ENCODE measurements around the gene PDE1A.

DNA sequence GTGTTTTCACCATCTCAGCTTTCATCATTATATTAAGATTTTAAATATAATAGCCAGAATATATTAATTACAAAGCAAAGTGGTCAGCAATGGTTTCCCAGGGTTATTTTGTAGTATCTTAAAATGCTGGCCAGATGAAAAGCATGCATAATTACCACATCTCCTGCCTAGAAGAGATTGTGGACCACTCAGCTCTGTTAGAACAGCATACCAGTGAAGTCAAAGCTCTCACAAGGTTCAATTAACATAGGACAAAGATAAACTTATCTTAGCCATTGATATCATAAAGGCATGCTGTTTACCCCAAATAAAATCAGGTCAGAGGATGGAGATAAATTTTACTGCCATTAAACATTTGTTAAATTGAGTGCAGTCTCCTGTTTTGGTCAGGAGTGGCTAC lies 19.3 kb upstream of the PDE1A start:
- TF ChIP-seq, protein P1, sequence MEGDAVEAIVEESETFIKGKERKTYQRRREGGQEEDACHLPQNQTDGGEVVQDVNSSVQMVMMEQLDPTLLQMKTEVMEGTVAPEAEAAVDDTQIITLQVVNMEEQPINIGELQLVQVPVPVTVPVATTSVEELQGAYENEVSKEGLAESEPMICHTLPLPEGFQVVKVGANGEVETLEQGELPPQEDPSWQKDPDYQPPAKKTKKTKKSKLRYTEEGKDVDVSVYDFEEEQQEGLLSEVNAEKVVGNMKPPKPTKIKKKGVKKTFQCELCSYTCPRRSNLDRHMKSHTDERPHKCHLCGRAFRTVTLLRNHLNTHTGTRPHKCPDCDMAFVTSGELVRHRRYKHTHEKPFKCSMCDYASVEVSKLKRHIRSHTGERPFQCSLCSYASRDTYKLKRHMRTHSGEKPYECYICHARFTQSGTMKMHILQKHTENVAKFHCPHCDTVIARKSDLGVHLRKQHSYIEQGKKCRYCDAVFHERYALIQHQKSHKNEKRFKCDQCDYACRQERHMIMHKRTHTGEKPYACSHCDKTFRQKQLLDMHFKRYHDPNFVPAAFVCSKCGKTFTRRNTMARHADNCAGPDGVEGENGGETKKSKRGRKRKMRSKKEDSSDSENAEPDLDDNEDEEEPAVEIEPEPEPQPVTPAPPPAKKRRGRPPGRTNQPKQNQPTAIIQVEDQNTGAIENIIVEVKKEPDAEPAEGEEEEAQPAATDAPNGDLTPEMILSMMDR (IDR thresholded peaks at IDR 0.05), result no peak
- no peak for TF ChIP-seq POLR2A (IDR thresholded peaks at IDR 0.05)
- no peak for TF ChIP-seq POLR2AphosphoS5 (IDR thresholded peaks at IDR 0.05; ENCODE audit: insufficient read depth in 1 of 2, low read depth in 1 of 2)
